ENCODE measurements around the gene LYPD5.
"Not testable (repeated sequence)": the region's sequence is repeated elsewhere in the genome, so short reads cannot be mapped to it uniquely, and the experiment has no call there.

Gene LYPD5

GRCh38 chr19:43820098-43820883, 18.0 kb upstream of the LYPD5 start:
- Histone ChIP-seq H3K36me3 (ENCODE audit: control insufficient read depth, insufficient read depth, low read length) (no peaks in the 10 kb centered on the region), H3K4me1 (ENCODE audit: control insufficient read depth, insufficient read depth, low read length) (no peaks in the 10 kb centered on the region), H3K27me3 (ENCODE audit: control insufficient read depth, insufficient read depth, low read length) (peaks cover 20% of the 10 kb centered on the region), H3K9me3 (ENCODE audit: control insufficient read depth, insufficient read depth, low read depth, low read length) (no peaks in the 10 kb centered on the region; the same call in 1 of the 2 replicates), H3K9ac (ENCODE audit: low read length) (no peak overlapping the region), H3K4me3 (ENCODE audit: low read depth, low read length) (peak overlapping the region; percentile 45; the same call in 1 of the 2 replicates), H3K27ac (ENCODE audit: low read depth, low read length) (no peak overlapping the region)

- Histone ChIP-seq H3K27ac (ENCODE audit: low read depth, low read length) (no peak overlapping the region), H3K4me1 (ENCODE audit: control insufficient read depth, insufficient read depth, low read length) (no peaks in the 10 kb centered on the region), H3K9ac (ENCODE audit: low read length) (no peak overlapping the region), H3K36me3 (ENCODE audit: control insufficient read depth, insufficient read depth, low read length) (no peaks in the 10 kb centered on the region), H3K27me3 (ENCODE audit: control insufficient read depth, insufficient read depth, low read length) (peaks cover 20% of the 10 kb centered on the region), H3K4me3 (ENCODE audit: low read depth, low read length) (no peak overlapping the region), H3K9me3 (ENCODE audit: control insufficient read depth, insufficient read depth, low read depth, low read length) (no peaks in the 10 kb centered on the region; the same call in 1 of the 2 replicates)
Observed at GRCh38 chr19:43818500-43818899, 16.3 kb upstream of the LYPD5 start.

- H3K9ac ChIP-seq (ENCODE audit: low read length), result not testable (repeated sequence)
- H3K27me3 ChIP-seq (ENCODE audit: control insufficient read depth, insufficient read depth, low read length), result peaks cover 20% of the 10 kb centered on the region
Observed at GRCh38 chr19:43817454-43817853, 15.2 kb upstream of the LYPD5 start.

GRCh38 chr19:43814663-43815352, 12.6 kb upstream of the LYPD5 start:
- no peaks in the 10 kb centered on the region for H3K36me3 ChIP-seq (ENCODE audit: control insufficient read depth, insufficient read depth, low read length)
- no peak overlapping the region for H3K9ac ChIP-seq (ENCODE audit: low read length)
- H3K27ac ChIP-seq (ENCODE audit: low read depth, low read length), result no peak overlapping the region
- no peaks in the 10 kb centered on the region for H3K9me3 ChIP-seq (ENCODE audit: control insufficient read depth, insufficient read depth, low read depth, low read length)
- H3K4me3 ChIP-seq (ENCODE audit: low read depth, low read length), result no peak overlapping the region
- peaks cover 9% of the 10 kb centered on the region for H3K27me3 ChIP-seq (ENCODE audit: control insufficient read depth, insufficient read depth, low read length)
- H3K4me1 ChIP-seq (ENCODE audit: control insufficient read depth, insufficient read depth, low read length), result no peaks in the 10 kb centered on the region

More at GRCh38 chr19:43817454-43817853, 15.2 kb upstream of the LYPD5 start:
- H3K36me3 ChIP-seq (ENCODE audit: control insufficient read depth, insufficient read depth, low read length); H3K4me1 ChIP-seq (ENCODE audit: control insufficient read depth, insufficient read depth, low read length); H3K27ac ChIP-seq (ENCODE audit: low read depth, low read length); H3K4me3 ChIP-seq (ENCODE audit: low read depth, low read length); H3K9me3 ChIP-seq (ENCODE audit: control insufficient read depth, insufficient read depth, low read depth, low read length): not testable (repeated sequence)

DNA sequence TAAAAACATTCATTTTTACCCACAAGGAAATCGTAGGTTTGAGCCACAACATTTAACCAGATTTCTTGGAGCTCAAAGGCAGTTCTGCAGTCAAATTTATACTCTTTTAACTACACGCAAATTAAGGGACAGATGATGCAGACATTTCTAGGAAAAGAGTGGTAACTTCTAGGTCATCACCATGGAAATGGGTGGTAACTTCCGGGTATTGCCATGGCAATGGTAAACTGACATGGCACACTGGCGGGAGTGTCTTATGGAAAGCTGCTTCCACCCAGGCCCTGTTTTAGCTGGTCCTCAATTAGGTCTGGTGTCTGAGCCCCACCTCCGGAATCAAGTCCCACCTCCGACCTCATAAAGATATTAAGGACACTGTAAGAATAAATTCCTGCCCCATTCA, 10.4 kb upstream of the LYPD5 start:
- no peaks in the 10 kb centered on the region for H3K4me1 ChIP-seq (ENCODE audit: control insufficient read depth, insufficient read depth, low read length)
- no peak overlapping the region for H3K27ac ChIP-seq (ENCODE audit: low read depth, low read length)
- H3K4me3 ChIP-seq (ENCODE audit: low read depth, low read length), result no peak overlapping the region
- no peaks in the 10 kb centered on the region for H3K36me3 ChIP-seq (ENCODE audit: control insufficient read depth, insufficient read depth, low read length)
- no peak overlapping the region for H3K9ac ChIP-seq (ENCODE audit: low read length)
- H3K9me3 ChIP-seq (ENCODE audit: control insufficient read depth, insufficient read depth, low read depth, low read length), result no peaks in the 10 kb centered on the region
- H3K27me3 ChIP-seq (ENCODE audit: control insufficient read depth, insufficient read depth, low read length), result no peaks in the 10 kb centered on the region; the same call in 1 of the 2 replicates

DNA sequence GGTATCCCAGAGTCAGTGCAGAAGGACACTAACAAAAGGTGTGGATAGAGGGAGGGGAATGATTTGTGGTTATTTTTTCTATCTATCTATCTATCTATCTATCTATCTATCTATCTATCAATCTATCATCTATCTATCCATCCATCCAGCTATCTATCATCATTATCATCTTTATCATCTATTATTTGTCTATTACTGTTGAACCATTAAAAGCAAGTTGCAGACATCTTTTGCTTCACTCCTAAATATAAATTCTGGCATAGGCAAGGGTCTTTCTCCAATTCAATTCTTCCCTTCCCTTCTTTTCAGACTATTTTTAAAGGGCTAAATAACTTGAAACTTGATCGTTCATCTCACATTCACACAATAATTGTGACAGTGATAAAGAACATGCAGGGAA, 10.0 kb upstream of the LYPD5 start:
- no peaks in the 10 kb centered on the region for H3K36me3 ChIP-seq (ENCODE audit: control insufficient read depth, insufficient read depth, low read length)
- no peak overlapping the region for H3K9ac ChIP-seq (ENCODE audit: low read length)

GRCh38 chr19:43811837-43812236, 9.6 kb upstream of the LYPD5 start:
- no peaks in the 10 kb centered on the region for H3K9me3 ChIP-seq (ENCODE audit: control insufficient read depth, insufficient read depth, low read depth, low read length)
- H3K9ac ChIP-seq (ENCODE audit: low read length), result no peak overlapping the region
- no peak overlapping the region for H3K27ac ChIP-seq (ENCODE audit: low read depth, low read length)
- no peak overlapping the region for H3K4me3 ChIP-seq (ENCODE audit: low read depth, low read length)
- no peaks in the 10 kb centered on the region for H3K4me1 ChIP-seq (ENCODE audit: control insufficient read depth, insufficient read depth, low read length)
- no peaks in the 10 kb centered on the region for H3K36me3 ChIP-seq (ENCODE audit: control insufficient read depth, insufficient read depth, low read length)
- H3K27me3 ChIP-seq (ENCODE audit: control insufficient read depth, insufficient read depth, low read length), result no peaks in the 10 kb centered on the region; the same call in 1 of the 2 replicates

More for the DNA sequence above, 10.0 kb upstream of the LYPD5 start:
- no peak overlapping the region for H3K27ac ChIP-seq (ENCODE audit: low read depth, low read length)
- no peaks in the 10 kb centered on the region for H3K4me1 ChIP-seq (ENCODE audit: control insufficient read depth, insufficient read depth, low read length)
- no peaks in the 10 kb centered on the region for H3K9me3 ChIP-seq (ENCODE audit: control insufficient read depth, insufficient read depth, low read depth, low read length)
- H3K27me3 ChIP-seq (ENCODE audit: control insufficient read depth, insufficient read depth, low read length), result no peaks in the 10 kb centered on the region; the same call in 1 of the 2 replicates
- no peak overlapping the region for H3K4me3 ChIP-seq (ENCODE audit: low read depth, low read length)

DNA sequence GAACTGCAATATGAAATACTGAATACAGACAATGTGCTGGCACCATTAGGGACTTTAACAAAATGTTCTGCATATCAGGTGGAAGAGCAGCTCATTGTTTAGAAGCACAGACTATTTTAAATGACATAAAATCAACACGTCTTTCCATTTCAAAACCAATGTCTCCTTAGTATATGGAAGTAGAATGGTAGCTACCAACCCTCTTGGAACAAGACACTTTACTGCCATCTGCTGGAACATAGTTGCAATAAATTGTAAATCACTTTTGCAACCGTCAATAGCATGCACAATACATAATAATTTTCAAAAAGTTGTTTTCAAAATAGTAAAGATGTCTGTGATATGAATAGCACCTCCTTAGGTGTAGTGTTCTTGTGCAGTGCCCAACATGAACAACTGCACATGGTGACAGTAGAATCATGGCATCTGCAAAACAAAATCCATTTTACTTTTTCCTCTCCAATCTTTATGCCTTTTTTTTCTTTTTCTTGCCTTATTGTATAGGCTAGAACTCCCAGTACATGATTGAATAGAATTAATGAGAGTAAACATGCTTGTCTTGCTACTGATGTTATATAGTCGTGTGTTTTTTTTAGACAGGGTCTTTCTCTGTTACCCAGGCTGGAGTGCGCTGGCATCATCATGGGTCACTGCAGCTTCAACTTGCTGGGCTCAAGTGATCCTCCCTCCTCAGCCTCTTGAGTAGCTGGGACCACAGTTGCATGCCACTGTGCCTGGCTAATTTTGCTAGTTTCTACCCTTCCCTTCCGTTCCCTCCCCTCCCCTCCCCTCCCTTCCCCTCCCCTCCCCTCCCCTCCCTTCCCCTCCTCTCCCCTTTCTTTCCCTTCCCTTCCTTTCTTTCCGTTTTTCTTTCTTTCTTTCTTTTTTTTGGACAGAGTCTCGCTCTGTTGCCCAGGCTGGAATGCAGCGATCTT, 7.8 kb upstream of the LYPD5 start:
- H3K27ac ChIP-seq (ENCODE audit: low read depth, low read length), result no peak overlapping the region
- no peaks in the 10 kb centered on the region for H3K36me3 ChIP-seq (ENCODE audit: control insufficient read depth, insufficient read depth, low read length)
- H3K27me3 ChIP-seq (ENCODE audit: control insufficient read depth, insufficient read depth, low read length), result no peaks in the 10 kb centered on the region; the same call in 1 of the 2 replicates
- H3K9me3 ChIP-seq (ENCODE audit: control insufficient read depth, insufficient read depth, low read depth, low read length), result no peaks in the 10 kb centered on the region
- H3K4me3 ChIP-seq (ENCODE audit: low read depth, low read length), result no peak overlapping the region
- H3K4me1 ChIP-seq (ENCODE audit: control insufficient read depth, insufficient read depth, low read length), result no peaks in the 10 kb centered on the region
- no peak overlapping the region for H3K9ac ChIP-seq (ENCODE audit: low read length)

DNA sequence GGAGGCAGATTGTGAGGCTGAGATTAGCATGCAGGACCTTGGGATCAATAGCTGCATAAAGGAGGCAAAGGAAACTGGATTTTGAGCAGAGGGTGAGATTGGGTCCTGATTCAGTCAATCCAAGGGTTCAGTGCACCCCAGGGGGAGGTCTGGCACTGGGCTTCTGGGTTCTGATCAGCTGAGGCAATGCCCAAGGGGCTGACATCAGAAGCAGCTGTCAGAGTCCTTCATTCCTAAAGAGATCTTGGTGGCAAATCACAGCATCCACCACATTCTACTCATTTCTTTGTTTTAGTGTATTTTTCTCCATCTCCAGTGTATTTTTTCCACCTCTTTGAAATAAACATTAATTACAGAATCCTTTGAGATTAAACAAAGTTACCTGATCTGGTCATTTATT, 5.4 kb upstream of the LYPD5 start:
- H3K36me3 ChIP-seq (ENCODE audit: control insufficient read depth, insufficient read depth, low read length), result no peaks in the 10 kb centered on the region
- H3K4me3 ChIP-seq (ENCODE audit: low read depth, low read length), result no peak overlapping the region
- no peak overlapping the region for H3K9ac ChIP-seq (ENCODE audit: low read length)
- no peak overlapping the region for H3K27ac ChIP-seq (ENCODE audit: low read depth, low read length)
- no peaks in the 10 kb centered on the region for H3K4me1 ChIP-seq (ENCODE audit: control insufficient read depth, insufficient read depth, low read length)
- no peaks in the 10 kb centered on the region; the same call in 1 of the 2 replicates for H3K27me3 ChIP-seq (ENCODE audit: control insufficient read depth, insufficient read depth, low read length)
- no peaks in the 10 kb centered on the region for H3K9me3 ChIP-seq (ENCODE audit: control insufficient read depth, insufficient read depth, low read depth, low read length)

GRCh38 chr19:43806848-43807247, 4.6 kb upstream of the LYPD5 start:
- Histone ChIP-seq H3K36me3 (ENCODE audit: control insufficient read depth, insufficient read depth, low read length) (no peaks in the 10 kb centered on the region), H3K27ac (ENCODE audit: low read depth, low read length) (no peak overlapping the region), H3K27me3 (ENCODE audit: control insufficient read depth, insufficient read depth, low read length) (peaks cover 4% of the 10 kb centered on the region; the same call in 1 of the 2 replicates), H3K9me3 (ENCODE audit: control insufficient read depth, insufficient read depth, low read depth, low read length) (no peaks in the 10 kb centered on the region), H3K9ac (ENCODE audit: low read length) (no peak overlapping the region), H3K4me3 (ENCODE audit: low read depth, low read length) (no peak overlapping the region), H3K4me1 (ENCODE audit: control insufficient read depth, insufficient read depth, low read length) (no peaks in the 10 kb centered on the region)
